ENCODE results near the gene BEAN1.

DNA sequence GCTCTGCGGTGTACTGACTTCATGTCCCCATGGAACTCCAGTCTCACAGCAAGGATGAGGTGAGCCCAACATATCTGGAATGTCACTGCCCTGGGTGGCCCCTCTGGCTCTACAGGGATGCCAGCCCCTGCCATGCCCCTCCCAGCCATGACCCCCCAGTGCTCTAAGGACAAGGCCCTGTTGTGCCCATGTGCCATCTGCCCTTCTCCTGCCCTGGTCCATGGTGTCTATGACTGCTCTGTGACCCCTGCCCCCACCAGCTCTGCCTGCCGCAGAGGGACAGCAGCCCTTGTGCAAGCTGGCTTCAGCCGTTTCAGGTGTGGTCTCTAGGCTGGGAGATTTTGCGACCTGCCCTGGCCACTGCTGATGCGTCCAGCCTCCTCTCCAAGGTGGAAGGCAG lies 82.5 kb downstream of the BEAN1 start:
- TF ChIP-seq, protein P1, sequence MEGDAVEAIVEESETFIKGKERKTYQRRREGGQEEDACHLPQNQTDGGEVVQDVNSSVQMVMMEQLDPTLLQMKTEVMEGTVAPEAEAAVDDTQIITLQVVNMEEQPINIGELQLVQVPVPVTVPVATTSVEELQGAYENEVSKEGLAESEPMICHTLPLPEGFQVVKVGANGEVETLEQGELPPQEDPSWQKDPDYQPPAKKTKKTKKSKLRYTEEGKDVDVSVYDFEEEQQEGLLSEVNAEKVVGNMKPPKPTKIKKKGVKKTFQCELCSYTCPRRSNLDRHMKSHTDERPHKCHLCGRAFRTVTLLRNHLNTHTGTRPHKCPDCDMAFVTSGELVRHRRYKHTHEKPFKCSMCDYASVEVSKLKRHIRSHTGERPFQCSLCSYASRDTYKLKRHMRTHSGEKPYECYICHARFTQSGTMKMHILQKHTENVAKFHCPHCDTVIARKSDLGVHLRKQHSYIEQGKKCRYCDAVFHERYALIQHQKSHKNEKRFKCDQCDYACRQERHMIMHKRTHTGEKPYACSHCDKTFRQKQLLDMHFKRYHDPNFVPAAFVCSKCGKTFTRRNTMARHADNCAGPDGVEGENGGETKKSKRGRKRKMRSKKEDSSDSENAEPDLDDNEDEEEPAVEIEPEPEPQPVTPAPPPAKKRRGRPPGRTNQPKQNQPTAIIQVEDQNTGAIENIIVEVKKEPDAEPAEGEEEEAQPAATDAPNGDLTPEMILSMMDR (IDR thresholded peaks at IDR 0.05) = no peak
- TF ChIP-seq POLR2AphosphoS5 (IDR thresholded peaks at IDR 0.05) = no peak
- no peak for TF ChIP-seq POLR2A (IDR thresholded peaks at IDR 0.05)
- TF ChIP-seq EP300 (IDR thresholded peaks at IDR 0.05; ENCODE audit: low read depth) = no peak

Measured in transverse colon (tissue), 4 donors.